ENCODE results near the gene SCARF2.
"Not testable (repeated sequence)": the region's sequence is repeated elsewhere in the genome, so short reads cannot be mapped to it uniquely, and the experiment has no call there.

Gene SCARF2

GRCh38 chr22:20427104-20427944, 10.3 kb downstream of the SCARF2 start:
- DNase-seq (ENCODE audit: low read depth, low spot score): no peak

- no peak for DNase-seq (ENCODE audit: low read depth, low spot score)
These were observed 11.4 kb downstream of the SCARF2 start for GRCh38 chr22:20426259-20426615.

GRCh38 chr22:20425566-20426258, 11.9 kb downstream of the SCARF2 start:
- DNase-seq (ENCODE audit: low read depth, low spot score): no peak

GRCh38 chr22:20424932-20425565, 12.6 kb downstream of the SCARF2 start:
- no peak for DNase-seq (ENCODE audit: low read depth, low spot score)

- no peak for DNase-seq (ENCODE audit: low read depth, low spot score)
These were observed 13.1 kb downstream of the SCARF2 start for GRCh38 chr22:20424568-20424931.

GRCh38 chr22:20423906-20424551, 13.6 kb downstream of the SCARF2 start:
- DNase-seq (ENCODE audit: low read depth, low spot score): no peak

GRCh38 chr22:20423008-20423905, 14.4 kb downstream of the SCARF2 start:
- DNase-seq (ENCODE audit: low read depth, low spot score): no peak

GRCh38 chr22:20422271-20423007, 15.2 kb downstream of the SCARF2 start:
- no peak for DNase-seq (ENCODE audit: low read depth, low spot score)

- DNase-seq (ENCODE audit: low read depth, low spot score): no peak
These were observed 16.1 kb downstream of the SCARF2 start for GRCh38 chr22:20421507-20421874.

GRCh38 chr22:20420157-20420842, 17.3 kb downstream of the SCARF2 start:
- no peak for DNase-seq (ENCODE audit: low read depth, low spot score)

- no peak for DNase-seq (ENCODE audit: low read depth, low spot score)
These were observed 18.0 kb downstream of the SCARF2 start for GRCh38 chr22:20419664-20419951.

- DNase-seq (ENCODE audit: low read depth, low spot score): no peak
These were observed 19.3 kb downstream of the SCARF2 start for GRCh38 chr22:20418211-20418788.

GRCh38 chr22:20415699-20416098, 21.9 kb downstream of the SCARF2 start:
- not testable (repeated sequence) for DNase-seq (ENCODE audit: low read depth, low spot score)

- not testable (repeated sequence) for DNase-seq (ENCODE audit: low read depth, low spot score)
These were observed 22.4 kb downstream of the SCARF2 start for GRCh38 chr22:20415241-20415640.

- DNase-seq (ENCODE audit: low read depth, low spot score): no peak
These were observed 23.2 kb downstream of the SCARF2 start for GRCh38 chr22:20414450-20414849.

GRCh38 chr22:20414059-20414440, 23.6 kb downstream of the SCARF2 start:
- no peak for DNase-seq (ENCODE audit: low read depth, low spot score)

GRCh38 chr22:20413217-20414058, 24.2 kb downstream of the SCARF2 start:
- no peak for DNase-seq (ENCODE audit: low read depth, low spot score)

GRCh38 chr22:20412474-20413216, 25.0 kb downstream of the SCARF2 start:
- DNase-seq (ENCODE audit: low read depth, low spot score): no peak

All from iPS DF 19.7 (cell line).